Omental fat pad (tissue), 4 donors: Measurements from ENCODE around the gene VKORC1L1. TPM values are rescaled to one million over a fixed set of nuclear protein-coding genes. Genes with fewer than 3 reads are reported as not detected.

ENCODE experiments used
- ATAC-seq: fragments of 150-250 bp; one replicate; pipeline ENCODE4 v1.9.1; 2016; ENCODE audit warnings: mild to moderate bottlenecking, moderate library complexity; ENCODE audit not compliant: low FRiP score
- DNase-seq: peaks from one replicate; pipeline ENCODE4 v3.0.0-alpha.2; 2019; ENCODE audit warnings: low spot score
- total RNA-seq, 4 donors: library from RNA; depleted of rRNA; stranded (reverse); fragments of >200 nt; gene quantifications; one replicate each; pipeline ENCODE4 v1.1.0, GENCODE V29; 2016
- TF ChIP-seq, protein P1 (sequence below), 3 donors: fragments of 450-650 bp; IDR thresholded peaks; one replicate each; pipeline ENCODE4 v1.5.1; 2016 to 2017; ENCODE audit warnings: antibody characterized with exemption in 3 of 3, mild to moderate bottlenecking in 3 of 3, moderate library complexity in 2 of 3

The VKORC1L1 gene
- total RNA-seq, 4 donors from 2014 or later: 32.5 to 123 (median 51.5) TPM

GRCh38 chr7:65912237-65912636, 39.4 kb downstream of the VKORC1L1 start:
- ATAC-seq: no peak
- no peak for DNase-seq
- TF ChIP-seq, protein P1, sequence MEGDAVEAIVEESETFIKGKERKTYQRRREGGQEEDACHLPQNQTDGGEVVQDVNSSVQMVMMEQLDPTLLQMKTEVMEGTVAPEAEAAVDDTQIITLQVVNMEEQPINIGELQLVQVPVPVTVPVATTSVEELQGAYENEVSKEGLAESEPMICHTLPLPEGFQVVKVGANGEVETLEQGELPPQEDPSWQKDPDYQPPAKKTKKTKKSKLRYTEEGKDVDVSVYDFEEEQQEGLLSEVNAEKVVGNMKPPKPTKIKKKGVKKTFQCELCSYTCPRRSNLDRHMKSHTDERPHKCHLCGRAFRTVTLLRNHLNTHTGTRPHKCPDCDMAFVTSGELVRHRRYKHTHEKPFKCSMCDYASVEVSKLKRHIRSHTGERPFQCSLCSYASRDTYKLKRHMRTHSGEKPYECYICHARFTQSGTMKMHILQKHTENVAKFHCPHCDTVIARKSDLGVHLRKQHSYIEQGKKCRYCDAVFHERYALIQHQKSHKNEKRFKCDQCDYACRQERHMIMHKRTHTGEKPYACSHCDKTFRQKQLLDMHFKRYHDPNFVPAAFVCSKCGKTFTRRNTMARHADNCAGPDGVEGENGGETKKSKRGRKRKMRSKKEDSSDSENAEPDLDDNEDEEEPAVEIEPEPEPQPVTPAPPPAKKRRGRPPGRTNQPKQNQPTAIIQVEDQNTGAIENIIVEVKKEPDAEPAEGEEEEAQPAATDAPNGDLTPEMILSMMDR (IDR thresholded peaks at IDR 0.05): no peak

DNA sequence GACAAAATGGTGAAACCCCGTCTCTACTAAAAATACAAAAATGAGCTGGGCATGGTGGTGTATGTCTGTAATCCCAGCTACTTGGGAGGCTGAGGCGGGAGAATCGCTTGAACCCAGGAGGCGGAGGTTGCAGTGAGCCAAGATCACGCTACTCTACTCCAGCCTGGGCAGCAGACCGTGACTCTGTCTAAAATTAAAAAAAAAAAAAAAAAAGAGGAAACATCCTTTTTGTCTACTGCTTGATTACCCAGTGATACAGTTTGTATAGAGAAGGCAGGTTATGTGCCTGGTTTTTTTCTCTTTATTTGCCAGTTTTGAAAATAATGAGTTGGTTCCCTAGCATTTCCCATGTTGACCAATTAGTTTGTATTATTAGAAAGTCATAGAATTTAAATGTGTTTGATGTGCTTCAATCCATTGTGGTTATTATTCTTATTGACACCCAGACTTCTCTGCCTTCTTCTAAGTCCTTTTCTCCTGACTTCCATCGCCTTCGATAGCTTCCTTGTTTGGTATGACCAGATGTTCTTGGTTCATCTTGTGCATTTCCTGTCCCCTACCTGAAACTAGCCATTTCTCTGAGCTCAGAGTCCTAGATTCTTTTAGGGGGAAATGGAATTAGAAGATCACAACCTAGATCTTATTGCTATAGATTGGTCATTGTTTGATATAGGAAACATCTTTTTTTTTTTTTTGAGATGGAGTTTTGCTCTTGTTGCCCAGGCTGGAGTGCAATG, 43.2 kb downstream of the VKORC1L1 start:
- no peak for DNase-seq
- ATAC-seq: no peak
- TF ChIP-seq, protein P1 (IDR thresholded peaks at IDR 0.05): no peak

DNA sequence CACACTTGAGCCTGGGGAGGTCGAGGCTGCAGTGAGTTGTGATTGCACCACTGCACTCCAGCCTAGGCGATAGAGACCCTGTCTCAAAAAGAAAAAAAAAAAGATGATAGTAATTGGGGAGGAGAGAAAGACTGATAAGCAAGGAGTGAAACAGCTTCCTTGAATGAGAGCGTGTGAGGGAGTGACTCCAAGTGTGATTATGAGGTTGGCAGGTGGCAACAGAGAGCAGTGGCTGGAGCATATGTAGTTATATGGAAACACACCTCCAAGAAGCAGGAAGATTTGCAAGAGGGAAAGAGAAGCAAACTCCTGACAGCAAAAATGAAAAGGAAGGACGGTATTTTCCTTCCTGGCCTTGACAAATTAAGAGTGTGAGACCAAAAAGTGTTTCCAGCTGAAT, 50.4 kb downstream of the VKORC1L1 start:
- ATAC-seq: no peak
- TF ChIP-seq, protein P1 (IDR thresholded peaks at IDR 0.05): no peak
- no peak for DNase-seq

GRCh38 chr7:65924193-65924592, 51.3 kb downstream of the VKORC1L1 start:
- ATAC-seq (no peak), DNase-seq (no peak)
- TF ChIP-seq, protein P1 (IDR thresholded peaks at IDR 0.05): no peak

DNA sequence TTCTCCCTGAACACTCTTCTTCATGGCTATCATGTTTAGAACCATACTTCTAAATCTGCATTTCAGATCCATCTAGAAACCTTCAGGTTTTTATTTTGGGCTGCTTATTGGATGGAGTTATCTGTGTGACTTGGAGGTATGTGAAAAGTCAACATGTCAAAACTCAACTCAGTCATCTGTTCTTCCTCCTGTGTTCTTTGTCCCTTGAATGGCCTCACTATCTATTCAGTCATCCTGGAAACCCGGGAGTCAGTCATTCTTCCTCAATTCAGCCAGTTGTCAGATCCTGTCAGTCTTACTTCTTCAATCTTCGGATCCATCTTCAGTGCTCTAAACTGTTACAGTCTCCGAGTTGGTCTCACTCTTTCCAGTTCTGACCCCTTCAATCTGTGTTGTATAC, 52.2 kb downstream of the VKORC1L1 start:
- ATAC-seq (no peak), DNase-seq (no peak)
- TF ChIP-seq, protein P1 (IDR thresholded peaks at IDR 0.05): no peak

DNA sequence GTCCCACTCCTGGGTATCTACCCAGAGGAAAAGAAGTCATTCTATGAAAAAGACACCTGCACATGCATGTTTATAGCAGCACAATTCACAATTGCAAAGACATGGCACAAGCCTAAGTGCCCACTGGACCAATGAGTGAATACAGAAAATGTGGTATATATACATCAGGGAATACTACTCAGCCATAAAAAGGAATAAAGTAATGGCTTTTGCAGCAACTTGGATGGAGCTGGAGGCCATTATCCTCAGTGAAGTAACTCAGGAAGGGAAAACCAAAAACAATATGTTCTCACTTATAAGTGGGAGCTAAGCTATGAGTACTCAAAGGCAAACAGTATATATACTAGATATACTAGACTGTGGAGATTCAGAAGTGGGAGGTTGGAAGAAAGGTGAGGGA, 53.7 kb downstream of the VKORC1L1 start:
- ATAC-seq: no peak

More for the DNA sequence above, 53.7 kb downstream of the VKORC1L1 start:
- no peak for DNase-seq
- TF ChIP-seq, protein P1 (IDR thresholded peaks at IDR 0.05): no peak
